Kidney epithelial cell (primary cell): ENCODE results near the gene PLB1. TPM values are rescaled to one million over a fixed set of nuclear protein-coding genes. Genes with fewer than 3 reads are reported as not detected.

Experiments
- DNase-seq: peaks from one replicate; pipeline ENCODE4 v3.0.0-alpha.2; 2010; ENCODE audit warnings: low read depth
- H3K27me3 ChIP-seq: 2 replicates; pipeline ENCODE4 v1.6.0; 2011; ENCODE audit warnings: low read length; ENCODE audit not compliant: control insufficient read depth, insufficient read depth
- H3K36me3 ChIP-seq: 2 replicates; pipeline ENCODE4 v1.5.1; 2011; ENCODE audit warnings: low read length; ENCODE audit not compliant: control insufficient read depth, insufficient read depth
- H3K4me3 ChIP-seq: 2 replicates; pipeline ENCODE4 v1.5.1; 2011; ENCODE audit warnings: low read depth, mild to moderate bottlenecking, control low read depth, low read length
- total RNA-seq: library from RNA; depleted of rRNA; stranded (reverse); fragments of >200 nt; gene quantifications from 2 replicates; pipeline ENCODE4 v1.2.3, GENCODE V29; 2015
- TF ChIP-seq, protein P1 (sequence below): IDR thresholded peaks from 2 replicates; pipeline ENCODE4 v1.5.1; 2011; ENCODE audit warnings: mild to moderate bottlenecking, moderate library complexity, low read length, control low read depth, inconsistent platforms; ENCODE audit not compliant: insufficient read depth, poor library complexity, severe bottlenecking

Gene PLB1
- total RNA-seq, 1 donor from 2014 or later = 0.25 TPM

DNA sequence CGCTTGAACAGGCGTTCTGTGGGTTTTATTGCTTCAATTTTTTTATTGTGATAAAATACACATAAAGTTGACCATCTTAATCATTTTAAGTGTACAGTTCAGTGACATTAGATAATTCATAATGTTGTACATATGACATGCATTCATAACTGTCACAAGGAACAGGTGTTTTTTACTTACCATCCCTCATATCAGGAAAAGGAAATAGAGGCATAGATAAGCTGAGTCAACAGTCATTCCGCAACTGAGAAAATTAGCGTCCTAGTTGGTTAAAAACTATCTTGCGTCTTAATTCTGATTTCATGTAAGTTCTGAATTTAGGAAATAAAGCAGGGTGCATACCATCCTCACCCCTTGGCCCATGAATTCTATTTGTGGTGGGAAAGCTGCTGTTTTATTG lies 36.5 kb downstream of the PLB1 start:
- H3K4me3 ChIP-seq = no peak overlapping the region
- TF ChIP-seq, protein P1, sequence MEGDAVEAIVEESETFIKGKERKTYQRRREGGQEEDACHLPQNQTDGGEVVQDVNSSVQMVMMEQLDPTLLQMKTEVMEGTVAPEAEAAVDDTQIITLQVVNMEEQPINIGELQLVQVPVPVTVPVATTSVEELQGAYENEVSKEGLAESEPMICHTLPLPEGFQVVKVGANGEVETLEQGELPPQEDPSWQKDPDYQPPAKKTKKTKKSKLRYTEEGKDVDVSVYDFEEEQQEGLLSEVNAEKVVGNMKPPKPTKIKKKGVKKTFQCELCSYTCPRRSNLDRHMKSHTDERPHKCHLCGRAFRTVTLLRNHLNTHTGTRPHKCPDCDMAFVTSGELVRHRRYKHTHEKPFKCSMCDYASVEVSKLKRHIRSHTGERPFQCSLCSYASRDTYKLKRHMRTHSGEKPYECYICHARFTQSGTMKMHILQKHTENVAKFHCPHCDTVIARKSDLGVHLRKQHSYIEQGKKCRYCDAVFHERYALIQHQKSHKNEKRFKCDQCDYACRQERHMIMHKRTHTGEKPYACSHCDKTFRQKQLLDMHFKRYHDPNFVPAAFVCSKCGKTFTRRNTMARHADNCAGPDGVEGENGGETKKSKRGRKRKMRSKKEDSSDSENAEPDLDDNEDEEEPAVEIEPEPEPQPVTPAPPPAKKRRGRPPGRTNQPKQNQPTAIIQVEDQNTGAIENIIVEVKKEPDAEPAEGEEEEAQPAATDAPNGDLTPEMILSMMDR = no peak
- DNase-seq = no peak
- H3K27me3 ChIP-seq = peaks cover 2% of the 10 kb centered on the region
- H3K36me3 ChIP-seq = no peaks in the 10 kb centered on the region

DNA sequence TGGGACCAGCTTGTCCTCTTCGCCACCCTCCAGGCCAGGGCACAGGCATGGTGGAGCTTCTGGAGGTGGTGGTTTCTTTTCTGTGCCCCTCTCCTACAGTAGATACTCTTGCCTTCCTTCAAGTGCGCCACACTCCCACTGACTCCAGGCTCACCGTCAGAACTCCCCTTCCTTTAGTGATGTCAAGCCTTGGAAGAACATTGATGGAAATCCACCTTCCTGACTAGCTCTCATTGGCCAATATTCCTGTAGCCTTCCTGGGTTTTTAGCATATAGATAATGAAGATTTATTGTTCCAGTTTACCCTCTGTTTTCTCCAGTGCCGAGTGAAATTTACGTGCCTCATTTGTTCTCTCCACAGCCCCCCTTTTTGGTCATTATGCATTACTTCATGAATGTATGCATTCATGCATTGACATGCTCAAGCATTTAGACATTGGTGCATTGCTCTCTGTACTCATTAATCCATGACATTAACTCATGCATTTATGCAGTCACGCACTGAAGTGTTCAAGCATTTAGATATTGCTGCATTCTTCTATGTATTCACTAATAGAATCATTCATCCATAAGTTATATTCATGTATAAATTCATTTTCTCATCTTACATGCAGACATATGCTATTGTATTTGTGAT lies 37.3 kb downstream of the PLB1 start:
- Histone ChIP-seq H3K27me3 (peaks cover 2% of the 10 kb centered on the region), H3K4me3 (no peak overlapping the region), H3K36me3 (no peaks in the 10 kb centered on the region)
- no peak for DNase-seq
- TF ChIP-seq, protein P1 = no peak

DNA sequence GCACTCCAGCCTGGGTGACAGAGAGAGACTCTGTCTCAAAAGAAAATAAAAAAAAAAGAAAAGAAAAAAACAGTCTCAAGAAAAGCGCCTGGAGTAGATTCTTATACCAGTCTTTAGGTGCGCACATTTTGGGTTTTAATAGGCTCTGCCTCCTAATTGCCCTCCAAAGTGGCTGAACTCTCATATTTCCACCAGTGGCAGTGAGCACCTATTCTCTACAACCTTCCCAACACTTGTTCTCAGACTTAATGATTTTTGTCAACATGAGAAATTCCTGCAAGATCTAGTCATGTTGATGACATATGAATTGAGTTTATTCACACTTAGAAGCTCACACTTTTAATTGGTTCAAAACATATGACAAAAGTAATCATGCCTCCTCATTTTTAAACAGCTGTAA lies 39.0 kb downstream of the PLB1 start:
- Histone ChIP-seq H3K27me3 (peaks cover 2% of the 10 kb centered on the region), H3K4me3 (no peak overlapping the region), H3K36me3 (no peaks in the 10 kb centered on the region)
- TF ChIP-seq, protein P1 = no peak
- no peak for DNase-seq

DNA sequence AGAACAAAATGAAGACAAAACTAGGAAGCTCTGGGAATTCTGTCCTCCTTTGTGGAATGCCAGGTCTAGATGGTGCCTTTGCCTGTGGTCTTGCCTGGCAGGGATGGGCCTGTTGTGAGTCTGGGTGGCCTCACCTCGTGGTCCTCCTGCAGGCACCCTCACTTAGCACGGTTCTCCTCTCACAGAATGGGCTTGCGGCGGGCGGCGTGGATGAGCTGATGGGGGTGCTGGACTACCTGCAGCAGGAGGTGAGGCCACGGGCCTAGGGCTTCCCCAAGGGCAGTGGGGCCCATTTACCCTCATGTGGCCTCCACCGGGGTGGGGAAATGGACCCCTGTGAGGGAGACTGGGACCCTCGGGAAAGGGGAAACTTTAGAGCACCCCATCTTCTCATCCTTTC lies 42.3 kb downstream of the PLB1 start:
- TF ChIP-seq, protein P1 = no peak
- H3K36me3 ChIP-seq = no peaks in the 10 kb centered on the region
- no peak overlapping the region for H3K4me3 ChIP-seq
- DNase-seq = no peak
- no peaks in the 10 kb centered on the region for H3K27me3 ChIP-seq

DNA sequence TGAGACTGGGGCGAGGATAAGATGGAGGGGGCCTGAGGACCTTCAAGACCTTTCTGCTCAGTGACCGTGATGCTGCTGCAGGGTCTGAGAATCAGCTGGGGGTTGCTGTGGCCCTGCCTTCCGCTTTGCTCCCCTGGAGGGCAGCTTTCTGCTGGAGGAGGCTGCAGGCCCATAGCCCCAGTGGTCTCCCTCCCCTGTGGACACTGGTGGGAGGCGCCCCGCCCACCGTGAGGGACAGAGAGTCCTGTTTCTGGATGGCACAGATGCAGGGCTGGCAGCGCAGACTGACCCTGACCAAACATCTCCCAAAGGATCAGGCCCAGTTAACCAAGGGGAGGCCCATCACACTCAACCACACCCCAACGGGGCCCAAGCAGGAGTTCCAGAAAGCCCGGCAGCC lies 42.8 kb downstream of the PLB1 start:
- TF ChIP-seq, protein P1 = no peak
- no peaks in the 10 kb centered on the region for H3K27me3 ChIP-seq
- H3K4me3 ChIP-seq = no peak overlapping the region
- no peaks in the 10 kb centered on the region for H3K36me3 ChIP-seq
- DNase-seq = no peak

DNA sequence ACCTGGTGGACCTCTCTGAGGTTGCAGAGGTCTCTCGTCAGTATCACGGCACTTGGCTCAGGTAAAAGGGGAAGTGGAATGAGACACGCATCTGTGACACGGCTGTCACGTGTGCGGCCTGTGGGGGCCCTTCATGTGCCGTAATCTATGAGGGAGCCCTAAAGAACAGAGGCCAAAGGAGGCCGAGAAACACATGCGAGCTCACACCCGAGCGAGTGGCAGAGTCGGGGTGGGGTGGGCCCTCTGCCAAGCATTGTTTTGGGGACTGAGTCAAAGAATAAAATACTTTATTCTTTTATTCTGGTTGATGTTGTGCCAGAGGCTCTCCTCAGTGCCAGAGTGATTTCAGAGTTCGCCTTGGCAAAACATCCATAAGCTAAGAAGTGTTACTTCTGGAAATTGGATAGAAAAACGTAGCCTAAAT lies 43.3 kb downstream of the PLB1 start:
- no peak for DNase-seq
- no peaks in the 10 kb centered on the region for H3K27me3 ChIP-seq
- TF ChIP-seq, protein P1 = no peak

More for the DNA sequence above, 43.3 kb downstream of the PLB1 start:
- H3K4me3 ChIP-seq = no peak overlapping the region
- no peaks in the 10 kb centered on the region for H3K36me3 ChIP-seq
